Pons (tissue), 1 donor: ENCODE data around the gene ARHGEF28.
A peak's percentile ranks its signal among the peaks of the same experiment; 100 is the strongest.

Experiments used
- DNase-seq: peaks from one replicate; pipeline ENCODE4 v3.0.0-alpha.2; 2016; ENCODE audit warnings: low spot score

The ARHGEF28 gene, protein sequence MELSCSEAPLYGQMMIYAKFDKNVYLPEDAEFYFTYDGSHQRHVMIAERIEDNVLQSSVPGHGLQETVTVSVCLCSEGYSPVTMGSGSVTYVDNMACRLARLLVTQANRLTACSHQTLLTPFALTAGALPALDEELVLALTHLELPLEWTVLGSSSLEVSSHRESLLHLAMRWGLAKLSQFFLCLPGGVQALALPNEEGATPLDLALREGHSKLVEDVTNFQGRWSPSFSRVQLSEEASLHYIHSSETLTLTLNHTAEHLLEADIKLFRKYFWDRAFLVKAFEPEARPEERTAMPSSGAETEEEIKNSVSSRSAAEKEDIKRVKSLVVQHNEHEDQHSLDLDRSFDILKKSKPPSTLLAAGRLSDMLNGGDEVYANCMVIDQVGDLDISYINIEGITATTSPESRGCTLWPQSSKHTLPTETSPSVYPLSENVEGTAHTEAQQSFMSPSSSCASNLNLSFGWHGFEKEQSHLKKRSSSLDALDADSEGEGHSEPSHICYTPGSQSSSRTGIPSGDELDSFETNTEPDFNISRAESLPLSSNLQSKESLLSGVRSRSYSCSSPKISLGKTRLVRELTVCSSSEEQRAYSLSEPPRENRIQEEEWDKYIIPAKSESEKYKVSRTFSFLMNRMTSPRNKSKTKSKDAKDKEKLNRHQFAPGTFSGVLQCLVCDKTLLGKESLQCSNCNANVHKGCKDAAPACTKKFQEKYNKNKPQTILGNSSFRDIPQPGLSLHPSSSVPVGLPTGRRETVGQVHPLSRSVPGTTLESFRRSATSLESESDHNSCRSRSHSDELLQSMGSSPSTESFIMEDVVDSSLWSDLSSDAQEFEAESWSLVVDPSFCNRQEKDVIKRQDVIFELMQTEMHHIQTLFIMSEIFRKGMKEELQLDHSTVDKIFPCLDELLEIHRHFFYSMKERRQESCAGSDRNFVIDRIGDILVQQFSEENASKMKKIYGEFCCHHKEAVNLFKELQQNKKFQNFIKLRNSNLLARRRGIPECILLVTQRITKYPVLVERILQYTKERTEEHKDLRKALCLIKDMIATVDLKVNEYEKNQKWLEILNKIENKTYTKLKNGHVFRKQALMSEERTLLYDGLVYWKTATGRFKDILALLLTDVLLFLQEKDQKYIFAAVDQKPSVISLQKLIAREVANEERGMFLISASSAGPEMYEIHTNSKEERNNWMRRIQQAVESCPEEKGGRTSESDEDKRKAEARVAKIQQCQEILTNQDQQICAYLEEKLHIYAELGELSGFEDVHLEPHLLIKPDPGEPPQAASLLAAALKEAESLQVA (N-terminal part only)

DNA sequence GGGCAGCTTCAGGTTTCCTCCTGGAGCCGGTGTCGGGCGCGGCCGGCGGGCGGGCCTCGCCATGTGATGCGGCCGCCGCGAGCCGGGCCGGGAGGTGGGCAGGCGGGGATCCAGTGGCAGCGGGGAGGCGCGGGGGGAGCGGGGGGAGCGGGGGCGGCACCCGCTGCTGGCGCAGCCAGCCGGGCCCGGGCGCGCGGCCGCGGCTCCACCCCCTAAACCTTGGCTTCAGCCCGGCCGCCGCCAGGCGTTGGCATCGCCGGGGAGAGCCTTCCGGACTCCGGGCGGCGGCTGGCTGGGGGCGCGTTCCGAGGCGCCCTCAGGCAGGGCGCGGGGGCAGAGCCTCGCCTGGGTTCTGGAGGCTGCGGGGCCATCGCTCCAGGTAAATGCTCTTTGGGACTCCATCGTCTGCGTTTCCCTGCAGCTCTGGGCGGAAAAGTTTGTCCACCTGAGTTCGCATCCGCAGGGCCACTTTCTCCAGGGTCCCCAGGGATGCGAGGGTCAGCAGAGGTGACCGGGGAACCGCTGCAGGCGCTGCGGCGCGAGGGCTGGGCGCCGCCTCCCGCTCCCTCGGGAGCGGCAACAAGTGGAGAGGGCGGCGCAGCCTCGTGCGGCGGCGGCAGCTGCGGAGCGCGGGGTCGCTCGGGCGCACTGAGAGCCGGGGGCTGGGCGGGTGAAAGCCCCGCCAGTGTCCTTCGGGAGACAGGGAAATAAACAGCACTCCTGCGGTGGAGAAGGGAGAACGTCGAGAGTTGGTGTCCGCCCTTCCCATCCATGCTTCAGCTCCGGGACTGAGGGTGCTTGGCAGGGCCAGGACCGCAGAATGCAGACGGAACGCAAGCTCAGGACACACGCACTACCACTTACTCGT, at the start of gene ARHGEF28:
Gene ARHGEF28, plus strand, starts transcription at position 253 of the 868 bp plus-strand sequence. CDS start 58,656 bp downstream, outside the sequence.
- no peak for DNase-seq

GRCh38 chr5:73582285-73583145, 43.5 kb upstream of the ARHGEF28 start:
- DNase-seq: no peak

- no peak for DNase-seq
Observed at GRCh38 chr5:73587923-73588322, 38.1 kb upstream of the ARHGEF28 start.

- peak; percentile 86 for DNase-seq
Observed at GRCh38 chr5:73591102-73591695, 34.8 kb upstream of the ARHGEF28 start.

- DNase-seq: no peak
Observed at GRCh38 chr5:73591698-73592501, 34.1 kb upstream of the ARHGEF28 start.

DNA sequence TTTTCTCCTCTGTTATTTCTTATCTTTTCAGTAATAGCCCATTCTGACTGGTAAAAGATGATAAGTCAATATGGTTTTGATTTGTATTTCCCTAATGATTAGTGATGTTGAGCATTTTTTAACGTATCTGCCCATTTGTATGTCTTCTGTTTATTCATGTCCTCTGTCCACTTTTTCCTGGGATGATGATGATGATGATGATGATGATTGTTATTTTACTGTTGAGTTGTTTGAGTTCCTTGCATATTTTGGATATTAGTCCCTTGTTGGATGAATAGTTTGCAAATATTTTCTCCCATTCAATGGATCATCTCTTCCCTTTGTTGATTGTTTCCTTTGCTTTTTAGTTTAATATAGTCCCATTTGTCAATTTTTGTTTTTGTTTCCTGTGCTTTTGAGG, 33.4 kb upstream of the ARHGEF28 start:
- no peak for DNase-seq

GRCh38 chr5:73596705-73597328, 29.2 kb upstream of the ARHGEF28 start:
- peak; percentile 15 for DNase-seq

DNA sequence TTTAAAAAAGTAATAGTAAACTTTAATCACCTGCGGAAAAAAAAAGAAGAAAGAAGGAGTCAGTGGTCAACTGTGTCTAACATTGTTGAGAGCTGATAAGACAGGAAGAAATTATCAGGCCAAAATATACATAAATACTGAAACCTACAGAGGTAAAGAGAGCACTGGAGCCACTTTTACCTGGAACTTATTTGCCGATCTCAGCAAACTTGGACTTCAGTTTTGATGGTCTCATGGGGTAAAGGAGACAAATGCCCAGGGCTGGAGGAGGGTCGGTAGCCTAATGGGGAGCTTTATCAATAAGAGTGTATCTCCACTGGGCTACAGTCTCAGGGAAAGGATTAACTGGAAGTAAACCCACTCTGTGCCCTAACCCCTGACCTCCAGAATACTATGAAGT, 26.6 kb upstream of the ARHGEF28 start:
- DNase-seq: no peak

- no peak for DNase-seq
Observed at GRCh38 chr5:73603998-73604397, 22.0 kb upstream of the ARHGEF28 start.

DNA sequence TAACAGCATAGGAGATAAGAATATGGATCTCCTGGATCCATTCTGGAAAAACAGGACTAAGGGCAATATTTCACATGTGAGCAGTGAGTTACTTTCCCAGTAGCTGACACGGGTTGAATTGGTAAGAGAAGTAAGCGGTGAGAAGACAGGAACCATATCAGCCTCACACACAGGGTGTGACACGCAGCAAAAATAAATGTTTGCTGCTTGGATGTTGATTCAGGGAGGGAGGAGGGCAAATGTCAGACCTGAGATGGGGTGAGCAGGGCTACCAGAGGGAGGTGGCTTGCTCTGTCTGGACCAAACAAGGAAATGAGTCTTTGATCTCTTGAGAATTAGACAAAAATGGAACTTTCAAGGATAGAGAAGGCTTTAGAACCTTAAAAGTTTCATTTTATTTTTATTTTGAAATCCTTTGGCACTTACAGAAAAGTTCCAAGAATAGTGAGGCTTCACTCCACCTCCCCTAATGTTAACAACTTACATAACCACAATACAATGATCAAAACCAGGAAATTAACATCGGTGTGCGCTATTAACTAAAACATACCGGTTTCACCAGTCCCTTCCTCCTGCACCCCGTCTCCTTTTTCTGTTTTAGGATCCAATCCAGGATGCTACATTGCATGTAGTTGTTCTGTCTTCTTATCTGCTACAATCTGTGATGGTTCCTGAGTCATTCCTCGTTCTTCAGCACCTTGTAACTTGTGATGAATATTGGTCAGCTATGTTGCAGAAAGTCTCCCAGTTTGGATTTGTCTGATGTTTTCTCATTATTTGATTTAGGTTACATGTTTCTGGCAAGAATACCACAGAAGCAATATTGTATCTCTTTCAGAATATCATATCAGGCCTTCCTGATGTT, 20.5 kb upstream of the ARHGEF28 start:
- DNase-seq: no peak

GRCh38 chr5:73606206-73606753, 19.7 kb upstream of the ARHGEF28 start:
- no peak for DNase-seq

GRCh38 chr5:73607228-73607627, 18.8 kb upstream of the ARHGEF28 start:
- no peak for DNase-seq

DNA sequence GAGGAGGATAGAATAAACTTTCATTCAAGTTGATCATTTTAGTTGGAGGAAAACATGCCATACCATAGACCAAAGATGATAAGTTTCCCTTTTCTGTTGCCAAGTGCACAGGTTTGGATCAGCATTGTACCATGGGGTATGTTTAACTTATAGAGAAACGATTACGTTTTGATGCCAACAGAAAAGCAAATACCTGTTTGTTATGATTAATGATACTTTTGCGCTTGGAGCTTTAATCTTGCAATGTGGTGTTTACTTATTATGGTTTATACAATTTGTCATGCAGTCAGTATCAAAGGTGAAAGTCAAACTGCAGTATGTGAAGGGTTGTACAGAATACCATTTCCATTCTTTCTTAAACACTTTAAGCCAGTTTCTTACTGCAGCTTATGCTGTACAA, 13.2 kb upstream of the ARHGEF28 start:
- no peak for DNase-seq

DNA sequence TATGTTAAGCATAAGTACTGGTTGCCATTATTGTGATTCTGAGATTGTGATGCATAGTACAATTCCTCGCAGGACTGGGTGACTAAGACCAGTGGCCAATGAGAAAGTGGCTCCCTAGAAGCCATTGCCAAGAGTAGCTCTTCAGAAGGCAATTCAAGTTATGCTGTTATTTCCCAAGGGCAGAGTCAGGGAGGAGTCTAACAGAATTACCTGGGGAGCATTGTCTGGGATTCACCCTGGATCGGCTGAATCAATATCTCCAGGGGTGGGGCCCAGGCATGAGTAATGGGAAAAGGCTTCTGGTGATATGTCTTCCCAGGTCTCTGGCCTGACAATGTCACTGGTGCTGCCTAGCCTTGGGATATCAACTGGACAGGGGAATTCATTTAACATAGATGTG, 10.9 kb upstream of the ARHGEF28 start:
- DNase-seq: no peak

GRCh38 chr5:73615947-73616346, 10.0 kb upstream of the ARHGEF28 start:
- DNase-seq: no peak

- DNase-seq: no peak
Observed at GRCh38 chr5:73617510-73618279, 8.3 kb upstream of the ARHGEF28 start.
